ENCODE results near the gene DNAJC2. TPM values are rescaled to one million over a fixed set of nuclear protein-coding genes. Genes with fewer than 3 reads are reported as not detected.

The DNAJC2 gene, protein sequence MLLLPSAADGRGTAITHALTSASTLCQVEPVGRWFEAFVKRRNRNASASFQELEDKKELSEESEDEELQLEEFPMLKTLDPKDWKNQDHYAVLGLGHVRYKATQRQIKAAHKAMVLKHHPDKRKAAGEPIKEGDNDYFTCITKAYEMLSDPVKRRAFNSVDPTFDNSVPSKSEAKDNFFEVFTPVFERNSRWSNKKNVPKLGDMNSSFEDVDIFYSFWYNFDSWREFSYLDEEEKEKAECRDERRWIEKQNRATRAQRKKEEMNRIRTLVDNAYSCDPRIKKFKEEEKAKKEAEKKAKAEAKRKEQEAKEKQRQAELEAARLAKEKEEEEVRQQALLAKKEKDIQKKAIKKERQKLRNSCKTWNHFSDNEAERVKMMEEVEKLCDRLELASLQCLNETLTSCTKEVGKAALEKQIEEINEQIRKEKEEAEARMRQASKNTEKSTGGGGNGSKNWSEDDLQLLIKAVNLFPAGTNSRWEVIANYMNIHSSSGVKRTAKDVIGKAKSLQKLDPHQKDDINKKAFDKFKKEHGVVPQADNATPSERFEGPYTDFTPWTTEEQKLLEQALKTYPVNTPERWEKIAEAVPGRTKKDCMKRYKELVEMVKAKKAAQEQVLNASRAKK
- total RNA-seq (20.9 TPM), polyA plus RNA-seq (ENCODE audit: insufficient read depth, low read depth, low replicate concordance) (14.4 TPM)
- long read RNA-seq, donor 1, partial matches to known transcripts = 0 of 2 reads
- long read RNA-seq, donor 1, other reads (novel, unspliced or antisense) = 0 of 2 reads
- long read RNA-seq, donor 2, partial matches to known transcripts = 0 of 1 reads
- long read RNA-seq, donor 2, other reads (novel, unspliced or antisense) = 0 of 1 reads
- long read RNA-seq, donor 3, partial matches to known transcripts = 0 of 2 reads
- long read RNA-seq, donor 3, other reads (novel, unspliced or antisense) = 0 of 2 reads
- long read RNA-seq, donor 4, partial matches to known transcripts = 0 of 4 reads
- long read RNA-seq, donor 4, other reads (novel, unspliced or antisense) = 0 of 4 reads
- long read RNA-seq, donor 5 = 0 reads
- long read RNA-seq, donor 6, partial matches to known transcripts = 0 of 2 reads
- long read RNA-seq, donor 6, other reads (novel, unspliced or antisense) = 0 of 2 reads
- long read RNA-seq, donor 7, partial matches to known transcripts = 10 of 17 reads
- long read RNA-seq, donor 7, other reads (novel, unspliced or antisense) = 4 of 17 reads
- long read RNA-seq, donor 8, partial matches to known transcripts = 0 of 1 reads
- long read RNA-seq, donor 8, other reads (novel, unspliced or antisense) = 0 of 1 reads
- long read RNA-seq, donor 9, partial matches to known transcripts = 0 of 1 reads
- long read RNA-seq, donor 9, other reads (novel, unspliced or antisense) = 0 of 1 reads
- long read RNA-seq, donor 10, partial matches to known transcripts = 0 of 2 reads
- long read RNA-seq, donor 10, other reads (novel, unspliced or antisense) = 0 of 2 reads

DNA sequence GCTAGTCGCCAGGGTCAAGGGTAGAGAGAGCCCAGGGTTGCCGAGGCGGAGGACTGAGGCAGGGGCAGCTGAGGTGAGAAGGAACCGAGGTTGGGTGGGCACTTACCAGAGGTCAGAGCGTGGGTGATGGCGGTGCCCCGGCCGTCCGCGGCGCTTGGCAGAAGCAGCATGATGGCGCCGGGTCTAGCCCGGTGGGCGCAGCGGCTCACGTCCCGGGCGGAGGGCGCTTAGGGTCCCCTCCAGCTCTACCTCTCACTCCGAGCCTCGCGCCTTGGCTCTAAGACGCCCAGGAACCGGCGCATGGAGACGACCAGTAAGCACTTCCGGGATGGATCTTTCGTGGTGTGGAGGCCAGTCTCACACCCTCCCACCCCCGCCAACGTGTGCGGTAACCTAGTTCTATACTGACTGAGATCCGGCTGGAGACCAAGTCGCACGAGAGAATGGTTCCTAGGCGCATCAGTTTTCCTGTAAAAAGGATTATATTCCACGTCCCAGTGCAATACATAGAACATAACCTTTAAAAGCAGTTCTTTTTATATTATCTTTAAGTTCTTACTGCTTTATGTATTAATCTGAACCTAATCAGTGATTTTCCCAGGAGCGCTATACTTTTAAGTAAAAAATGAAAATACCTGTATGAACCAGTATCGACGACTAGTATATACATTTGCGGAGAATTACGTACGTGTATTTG is at the start of gene DNAJC2:
Gene DNAJC2, minus strand, starts transcription at position 315 of the 697 bp plus-strand sequence. Its CDS starts 145 bp downstream, at position 170.
- Histone ChIP-seq H3K9ac (ENCODE audit: low read length in 3 of 3) (peak within 1 kb of the TSS; percentile 81 to 91 (median 81)), H3K27me3 (ENCODE audit: control insufficient read depth, insufficient read depth, low read length) (no peaks in the 10 kb centered on the region), H3K4me3 (ENCODE audit: low read length in 3 of 3) (peak within 1 kb of the TSS; percentile 91 to 94 (median 94)), H3K4me1 (ENCODE audit: control insufficient read depth in 2 of 3, insufficient read depth in 2 of 3, low read depth in 1 of 3, low read length in 3 of 3) (peaks cover 3 to 19% (median 8%) of the 10 kb centered on the region in 3 donors), H3K27ac (ENCODE audit: low read depth in 2 of 2, low read length in 2 of 2) (peak within 1 kb of the TSS; percentile 51 to 56), H3K9me3 (ENCODE audit: control insufficient read depth in 2 of 3, insufficient read depth in 1 of 3, low read length in 3 of 3) (no peaks in the 10 kb centered on the region), H3K36me3 (ENCODE audit: control insufficient read depth in 2 of 3, insufficient read depth in 3 of 3, low read length in 3 of 3) (peaks cover 0 to 8% (median 5%) of the 10 kb centered on the region in 3 donors)
- TF ChIP-seq, protein P1, sequence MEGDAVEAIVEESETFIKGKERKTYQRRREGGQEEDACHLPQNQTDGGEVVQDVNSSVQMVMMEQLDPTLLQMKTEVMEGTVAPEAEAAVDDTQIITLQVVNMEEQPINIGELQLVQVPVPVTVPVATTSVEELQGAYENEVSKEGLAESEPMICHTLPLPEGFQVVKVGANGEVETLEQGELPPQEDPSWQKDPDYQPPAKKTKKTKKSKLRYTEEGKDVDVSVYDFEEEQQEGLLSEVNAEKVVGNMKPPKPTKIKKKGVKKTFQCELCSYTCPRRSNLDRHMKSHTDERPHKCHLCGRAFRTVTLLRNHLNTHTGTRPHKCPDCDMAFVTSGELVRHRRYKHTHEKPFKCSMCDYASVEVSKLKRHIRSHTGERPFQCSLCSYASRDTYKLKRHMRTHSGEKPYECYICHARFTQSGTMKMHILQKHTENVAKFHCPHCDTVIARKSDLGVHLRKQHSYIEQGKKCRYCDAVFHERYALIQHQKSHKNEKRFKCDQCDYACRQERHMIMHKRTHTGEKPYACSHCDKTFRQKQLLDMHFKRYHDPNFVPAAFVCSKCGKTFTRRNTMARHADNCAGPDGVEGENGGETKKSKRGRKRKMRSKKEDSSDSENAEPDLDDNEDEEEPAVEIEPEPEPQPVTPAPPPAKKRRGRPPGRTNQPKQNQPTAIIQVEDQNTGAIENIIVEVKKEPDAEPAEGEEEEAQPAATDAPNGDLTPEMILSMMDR (IDR thresholded peaks at IDR 0.05; ENCODE audit: borderline replicate concordance, extremely low read depth, insufficient read depth) = no peak
- FAIRE-seq (no peak), DNase-seq (peak; percentile 88 to 97 (median 94))
- intact Hi-C loops (cut with DNase I) = no loop called here

DNA sequence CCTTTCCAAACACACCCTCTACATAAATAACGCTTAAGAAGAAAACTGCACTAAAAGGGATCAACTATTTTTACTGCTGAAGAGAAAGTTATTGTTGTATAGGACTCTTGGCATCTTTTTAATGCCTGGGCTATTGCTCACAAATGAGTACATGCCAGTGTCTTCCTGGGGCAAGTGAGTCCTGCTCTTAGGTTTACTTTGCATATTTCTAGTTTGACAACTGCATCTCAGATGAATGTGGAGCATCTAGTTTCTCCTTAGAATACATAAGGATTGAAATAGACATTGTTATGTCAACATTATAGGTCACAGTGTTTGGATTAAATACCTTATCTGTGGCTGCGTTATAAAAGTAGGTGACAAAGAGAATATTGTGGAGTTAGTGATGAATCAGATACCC is 47.4 kb upstream of the DNAJC2 start:
- TF ChIP-seq, protein P1 (IDR thresholded peaks at IDR 0.05; ENCODE audit: borderline replicate concordance, extremely low read depth, insufficient read depth) = no peak
- intact Hi-C loops (cut with DNase I) = no loop called here
- Histone ChIP-seq H3K36me3 (ENCODE audit: control insufficient read depth in 2 of 3, insufficient read depth in 3 of 3, low read length in 3 of 3) (no peaks in the 10 kb centered on the region), H3K27me3 (ENCODE audit: control insufficient read depth, insufficient read depth, low read length) (no peaks in the 10 kb centered on the region), H3K4me3 (ENCODE audit: low read length in 3 of 3) (no peak overlapping the region), H3K4me1 (ENCODE audit: control insufficient read depth in 2 of 3, insufficient read depth in 2 of 3, low read depth in 1 of 3, low read length in 3 of 3) (no peaks in the 10 kb centered on the region), H3K9me3 (ENCODE audit: control insufficient read depth in 2 of 3, insufficient read depth in 1 of 3, low read length in 3 of 3) (no peaks in the 10 kb centered on the region), H3K27ac (ENCODE audit: low read depth in 2 of 2, low read length in 2 of 2) (no peak overlapping the region), H3K9ac (ENCODE audit: low read length in 3 of 3) (no peak overlapping the region)
- DNase-seq (no peak), FAIRE-seq (no peak)

DNA sequence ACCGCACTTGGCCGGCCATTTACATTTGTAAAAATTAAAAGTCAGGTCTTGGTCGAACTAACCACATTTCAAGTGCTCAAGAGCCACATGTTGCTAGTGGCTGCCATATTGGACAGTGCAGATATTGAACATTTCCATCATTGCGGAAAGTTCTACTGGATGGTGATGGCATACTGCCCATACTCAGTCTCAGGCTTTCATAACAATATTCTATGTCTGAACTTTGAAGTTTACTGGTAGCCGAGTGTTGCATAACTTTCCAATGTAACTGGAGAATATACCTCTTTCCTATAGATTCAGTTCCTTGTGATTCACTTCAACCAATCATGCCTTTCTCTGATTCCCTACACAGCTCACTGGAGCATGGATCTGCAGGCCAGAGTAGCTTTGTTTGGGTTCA is 46.6 kb upstream of the DNAJC2 start:
- Histone ChIP-seq H3K4me1 (ENCODE audit: control insufficient read depth in 2 of 3, insufficient read depth in 2 of 3, low read depth in 1 of 3, low read length in 3 of 3) (no peaks in the 10 kb centered on the region), H3K9ac (ENCODE audit: low read length in 3 of 3) (no peak overlapping the region), H3K4me3 (ENCODE audit: low read length in 3 of 3) (no peak overlapping the region), H3K36me3 (ENCODE audit: control insufficient read depth in 2 of 3, insufficient read depth in 3 of 3, low read length in 3 of 3) (no peaks in the 10 kb centered on the region), H3K27me3 (ENCODE audit: control insufficient read depth, insufficient read depth, low read length) (no peaks in the 10 kb centered on the region), H3K9me3 (ENCODE audit: control insufficient read depth in 2 of 3, insufficient read depth in 1 of 3, low read length in 3 of 3) (no peaks in the 10 kb centered on the region), H3K27ac (ENCODE audit: low read depth in 2 of 2, low read length in 2 of 2) (no peak overlapping the region)
- no peak for FAIRE-seq
- TF ChIP-seq, protein P1 (IDR thresholded peaks at IDR 0.05; ENCODE audit: borderline replicate concordance, extremely low read depth, insufficient read depth) = no peak
- DNase-seq = no peak
- intact Hi-C loops (cut with DNase I) = no loop called here
